WTC11 (cell line): ENCODE measurements around the gene ELP4. TPM values are rescaled to one million over a fixed set of nuclear protein-coding genes. Genes with fewer than 3 reads are reported as not detected.

Experiments used
- ATAC-seq: fragments of 200-7000 bp; cut with Tn5 transposase; 2 replicates; pipeline ENCODE4 v1.10.0; 2021; ENCODE audit warnings: mild to moderate bottlenecking, moderate library complexity
- CTCF ChIA-PET: fragments of 300-600 bp; sonication (Branson Sonifier 250); formaldehyde crosslinking; loops from one replicate; lab custom pipeline; 2021; ENCODE audit warnings: antibody characterized with exemption; lab: Charles Lee
- POLR2A ChIA-PET: fragments of 350-600 bp; sonication (Branson Sonifier 250); formaldehyde crosslinking; loops from one replicate; lab custom pipeline; 2021; ENCODE audit warnings: antibody characterized with exemption; lab: Charles Lee
- DNase-seq: peaks from one replicate; pipeline ENCODE4 v3.0.0; 2021; ENCODE audit warnings: low spot score
- H3K27ac Mint-ChIP-seq: 2 replicates; pipeline ENCODE4 v1.8.0; 2021; ENCODE audit warnings: mixed read lengths
- H3K27me3 Mint-ChIP-seq: 2 replicates; pipeline ENCODE4 v1.8.0; 2021; ENCODE audit warnings: low read depth, mild to moderate bottlenecking, moderate library complexity, mixed read lengths
- H3K36me3 Mint-ChIP-seq: 2 replicates; pipeline ENCODE4 v1.8.0; 2021; ENCODE audit warnings: mixed read lengths
- H3K4me1 Mint-ChIP-seq: 2 replicates; pipeline ENCODE4 v1.8.0; 2022; ENCODE audit warnings: mixed read lengths
- H3K4me3 Mint-ChIP-seq: 2 replicates; pipeline ENCODE4 v1.8.0; 2021; ENCODE audit warnings: mild to moderate bottlenecking, moderate library complexity, mixed read lengths
- H3K9me3 Mint-ChIP-seq: 2 replicates; pipeline ENCODE4 v1.8.0; 2021; ENCODE audit warnings: mixed read lengths
- AFF4 ChIP-seq: sonication (generic); formaldehyde crosslinking; IDR thresholded peaks from 2 replicates; pipeline ENCODE4 v1.8.1; 2023; ENCODE audit warnings: mild to moderate bottlenecking, missing genetic modification reagents, borderline replicate concordance
- ERG ChIP-seq: fragments of 250-450 bp; sonication (Bioruptor Pico); IDR thresholded peaks from 2 replicates; pipeline ENCODE4 v1.8.0; 2021; ENCODE audit warnings: mild to moderate bottlenecking
- FOXJ3 ChIP-seq: sonication (generic); formaldehyde crosslinking; IDR thresholded peaks from 2 replicates; pipeline ENCODE4 v1.9.0; 2021; ENCODE audit warnings: missing genetic modification reagents, mild to moderate bottlenecking, borderline replicate concordance
- FOXK1 ChIP-seq: sonication (generic); formaldehyde crosslinking; IDR thresholded peaks from 2 replicates; pipeline ENCODE4 v1.8.0; 2022; ENCODE audit warnings: mild to moderate bottlenecking, moderate library complexity, missing genetic modification reagents
- HMGA2 ChIP-seq: fragments of 250-450 bp; sonication (Bioruptor Pico); IDR thresholded peaks from 2 replicates; pipeline ENCODE4 v1.4.0; 2021; ENCODE audit warnings: mild to moderate bottlenecking, moderate library complexity
- JUN ChIP-seq: sonication (generic); formaldehyde crosslinking; IDR thresholded peaks from 2 replicates; pipeline ENCODE4 v1.8.0; 2023; ENCODE audit warnings: mild to moderate bottlenecking, missing genetic modification reagents
- MAX ChIP-seq: sonication (generic); formaldehyde crosslinking; IDR thresholded peaks from 2 replicates; pipeline ENCODE4 v1.8.0; 2022; ENCODE audit warnings: mild to moderate bottlenecking, missing genetic modification reagents
- NFATC4 ChIP-seq: fragments of 250-450 bp; sonication (Bioruptor Pico); IDR thresholded peaks from 2 replicates; pipeline ENCODE4 v1.9.0; 2021; ENCODE audit warnings: mild to moderate bottlenecking
- NFYB ChIP-seq: sonication (generic); formaldehyde crosslinking; conservative IDR thresholded peaks from 2 replicates; pipeline ENCODE4 v1.8.0; 2022; ENCODE audit warnings: low read depth, missing genetic modification reagents
- PRDM15 ChIP-seq: sonication (generic); formaldehyde crosslinking; IDR thresholded peaks from 2 replicates; pipeline ENCODE4 v1.8.0; 2022; ENCODE audit warnings: missing genetic modification reagents
- PREB ChIP-seq: sonication (generic); formaldehyde crosslinking; IDR thresholded peaks from 2 replicates; pipeline ENCODE4 v1.8.1; 2022; ENCODE audit warnings: mild to moderate bottlenecking, missing genetic modification reagents, moderate library complexity, borderline replicate concordance
- SMAD3 ChIP-seq: sonication (generic); formaldehyde crosslinking; IDR thresholded peaks from 2 replicates; pipeline ENCODE4 v1.8.0; 2022; ENCODE audit warnings: missing genetic modification reagents, mild to moderate bottlenecking, borderline replicate concordance
- STAT6 ChIP-seq: sonication (generic); formaldehyde crosslinking; conservative IDR thresholded peaks from 2 replicates; pipeline ENCODE4 v1.8.1; 2023; ENCODE audit warnings: mild to moderate bottlenecking, low read depth, missing genetic modification reagents, moderate library complexity
- TP53 ChIP-seq: sonication (generic); formaldehyde crosslinking; IDR thresholded peaks from 2 replicates; pipeline ENCODE4 v1.8.1; 2023; ENCODE audit warnings: mild to moderate bottlenecking, missing genetic modification reagents
- ZMAT4 ChIP-seq: fragments of 250-450 bp; sonication (Bioruptor Pico); IDR thresholded peaks from 2 replicates; pipeline ENCODE4 v1.9.0; 2021; ENCODE audit warnings: mild to moderate bottlenecking
- ZNF263 ChIP-seq: sonication (generic); formaldehyde crosslinking; IDR thresholded peaks from 2 replicates; pipeline ENCODE4 v1.8.1; 2022; ENCODE audit warnings: low read depth, mild to moderate bottlenecking, moderate library complexity, missing genetic modification reagents
- ZNF512 ChIP-seq: sonication (generic); formaldehyde crosslinking; IDR thresholded peaks from 2 replicates; pipeline ENCODE4 v1.8.1; 2022; ENCODE audit warnings: missing genetic modification reagents, borderline replicate concordance
- ZNF532 ChIP-seq: fragments of 250-450 bp; sonication (Bioruptor Pico); IDR thresholded peaks from 2 replicates; pipeline ENCODE4 v1.9.0; 2021; ENCODE audit warnings: mild to moderate bottlenecking, borderline replicate concordance
- total RNA-seq: library from RNA; stranded (reverse); gene quantifications from 3 replicates; pipeline ENCODE4 v1.2.3, GENCODE V29; 2021

ELP4 gene
- total RNA-seq, 1 experiment from 2014 or later = 14.6 TPM

GRCh38 chr11:31828217-31828616 is 318.6 kb downstream of the ELP4 start:
- ChIA-PET POLR2A (no interaction called here), CTCF (no interaction called here)
- no peak overlapping the region for H3K4me3 Mint-ChIP-seq
- ATAC-seq = no peak
- no peaks in the 10 kb centered on the region for H3K9me3 Mint-ChIP-seq
- peaks cover 50% of the 10 kb centered on the region for H3K4me1 Mint-ChIP-seq
- H3K27ac Mint-ChIP-seq = no peak overlapping the region
- DNase-seq = no peak
- H3K27me3 Mint-ChIP-seq = peaks cover 72% of the 10 kb centered on the region
- H3K36me3 Mint-ChIP-seq = no peaks in the 10 kb centered on the region
- no peak for TF ChIP-seq FOXJ3 (CRISPR knock-in tag)
- TF ChIP-seq TP53 (CRISPR knock-in tag) = no peak
- TF ChIP-seq FOXK1 (CRISPR knock-in tag) = no peak
- no peak for TF ChIP-seq PREB
- no peak for TF ChIP-seq ZNF532 (CRISPR knock-in tag)
- no peak for TF ChIP-seq NFYB
- TF ChIP-seq ZNF263 = no peak
- no peak for TF ChIP-seq PRDM15 (CRISPR knock-in tag)
- no peak for TF ChIP-seq STAT6
- TF ChIP-seq MAX = no peak
- TF ChIP-seq NFATC4 (CRISPR knock-in tag) = no peak
- no peak for TF ChIP-seq SMAD3 (CRISPR knock-in tag)
- no peak for TF ChIP-seq AFF4
- no peak for TF ChIP-seq HMGA2
- no peak for TF ChIP-seq ZMAT4 (CRISPR knock-in tag)
- TF ChIP-seq ERG (CRISPR knock-in tag) = no peak
- no peak for TF ChIP-seq JUN (CRISPR knock-in tag)
- TF ChIP-seq ZNF512 (CRISPR knock-in tag) = no peak
